HG03571 (cell line): ENCODE results near the gene DUSP8.
"Not testable (repeated sequence)": the region's sequence is repeated elsewhere in the genome, so short reads cannot be mapped to it uniquely, and the experiment has no call there.

Experiments
- ATAC-seq: cut with Tn5 transposase; IDR thresholded peaks from one replicate; pipeline ENCODE4 v1.9.1; 2021; ENCODE audit not compliant: unreplicated experiment

DUSP8 gene

GRCh38 chr11:1589191-1589963 lies 17.3 kb upstream of the DUSP8 start:
- not testable (repeated sequence) for ATAC-seq

- no peak for ATAC-seq
Measured at GRCh38 chr11:1586699-1587098, 14.6 kb upstream of the DUSP8 start.

GRCh38 chr11:1584661-1585370 lies 12.7 kb upstream of the DUSP8 start, which contains the start of gene KRTAP5-1:
TSS of gene KRTAP5-1 (minus strand) at chr11:1585283. CDS start at chr11:1585249, 34 bp downstream.
- ATAC-seq: not testable (repeated sequence)

GRCh38 chr11:1582909-1583308 lies 10.8 kb upstream of the DUSP8 start:
- ATAC-seq: not testable (repeated sequence)

GRCh38 chr11:1581976-1582375 lies 9.9 kb upstream of the DUSP8 start:
- ATAC-seq: no peak

- no peak for ATAC-seq
Measured at GRCh38 chr11:1576825-1577224, 4.8 kb upstream of the DUSP8 start.

GRCh38 chr11:1575756-1576155 lies 3.7 kb upstream of the DUSP8 start:
- not testable (repeated sequence) for ATAC-seq

GRCh38 chr11:1574933-1575242 lies 2.8 kb upstream of the DUSP8 start:
- ATAC-seq: no peak

GRCh38 chr11:1574238-1574932 lies 2.3 kb upstream of the DUSP8 start:
- ATAC-seq: no peak

- no peak for ATAC-seq
Measured at GRCh38 chr11:1573903-1574237, 1.8 kb upstream of the DUSP8 start.

- ATAC-seq: no peak
Measured at GRCh38 chr11:1573077-1573902, 1.2 kb upstream of the DUSP8 start.

GRCh38 chr11:1571760-1572196 lies 293 bp downstream of the DUSP8 start:
- no peak for ATAC-seq

- no peak for ATAC-seq
Measured at GRCh38 chr11:1570896-1571759, 943 bp downstream of the DUSP8 start.

- no peak for ATAC-seq
Measured at GRCh38 chr11:1570531-1570895, 1.6 kb downstream of the DUSP8 start.

GRCh38 chr11:1570001-1570453 lies 2.0 kb downstream of the DUSP8 start:
- ATAC-seq: no peak

- no peak for ATAC-seq
Measured at GRCh38 chr11:1569251-1569780, 2.8 kb downstream of the DUSP8 start.

- no peak for ATAC-seq
Measured at GRCh38 chr11:1568441-1568911, 3.6 kb downstream of the DUSP8 start.

GRCh38 chr11:1567721-1568100 lies 4.4 kb downstream of the DUSP8 start:
- no peak for ATAC-seq

- no peak for ATAC-seq
Measured at GRCh38 chr11:1567052-1567720, 4.9 kb downstream of the DUSP8 start.
